IPS-15b (cell line): Measurements from ENCODE around the gene TRIM65.

Experiments used
- H3K27me3 ChIP-seq: one replicate; pipeline ENCODE4 v1.6.1; 2013; ENCODE audit warnings: low read length; ENCODE audit not compliant: control insufficient read depth, insufficient read depth
- H3K36me3 ChIP-seq: one replicate; pipeline ENCODE4 v1.6.1; 2013; ENCODE audit warnings: low read length; ENCODE audit not compliant: control insufficient read depth, insufficient read depth
- H3K4me1 ChIP-seq: one replicate; pipeline ENCODE4 v1.6.1; 2013; ENCODE audit warnings: mild to moderate bottlenecking, low read length; ENCODE audit not compliant: control insufficient read depth, insufficient read depth
- H3K4me3 ChIP-seq: one replicate; pipeline ENCODE4 v1.5.1; 2013; ENCODE audit warnings: low read depth, low read length
- H3K9ac ChIP-seq: one replicate; pipeline ENCODE4 v1.6.1; 2013; ENCODE audit warnings: low read depth, mild to moderate bottlenecking, low read length
- H3K9me3 ChIP-seq: one replicate; pipeline ENCODE4 v1.6.1; 2013; ENCODE audit warnings: mild to moderate bottlenecking, low read length; ENCODE audit not compliant: control insufficient read depth, insufficient read depth

The TRIM65 gene

GRCh38 chr17:75900691-75901533 lies 4.2 kb upstream of the TRIM65 start:
- no peak overlapping the region for H3K9ac ChIP-seq
- no peak overlapping the region for H3K4me3 ChIP-seq
- peaks cover 2% of the 10 kb centered on the region for H3K4me1 ChIP-seq
- H3K27me3 ChIP-seq, result no peaks in the 10 kb centered on the region
- H3K36me3 ChIP-seq, result peaks cover 40% of the 10 kb centered on the region
- H3K9me3 ChIP-seq, result no peaks in the 10 kb centered on the region

- Histone ChIP-seq H3K9ac (no peak overlapping the region), H3K4me1 (peaks cover 5% of the 10 kb centered on the region), H3K4me3 (no peak overlapping the region), H3K36me3 (peaks cover 40% of the 10 kb centered on the region), H3K27me3 (no peaks in the 10 kb centered on the region), H3K9me3 (no peaks in the 10 kb centered on the region)
These were observed 3.2 kb upstream of the TRIM65 start for GRCh38 chr17:75899767-75900468.

GRCh38 chr17:75899353-75899752 lies 2.6 kb upstream of the TRIM65 start:
- Histone ChIP-seq H3K9ac (no peak overlapping the region), H3K36me3 (peaks cover 40% of the 10 kb centered on the region)

GRCh38 chr17:75898791-75899190 lies 2.0 kb upstream of the TRIM65 start:
- H3K9ac ChIP-seq, result no peak overlapping the region
- no peak overlapping the region for H3K4me3 ChIP-seq
- peaks cover 11% of the 10 kb centered on the region for H3K4me1 ChIP-seq
- peaks cover 40% of the 10 kb centered on the region for H3K36me3 ChIP-seq
- H3K27me3 ChIP-seq, result no peaks in the 10 kb centered on the region
- H3K9me3 ChIP-seq, result no peaks in the 10 kb centered on the region

More at GRCh38 chr17:75899353-75899752, 2.6 kb upstream of the TRIM65 start:
- no peaks in the 10 kb centered on the region for H3K9me3 ChIP-seq
- H3K27me3 ChIP-seq, result no peaks in the 10 kb centered on the region
- H3K4me3 ChIP-seq, result no peak overlapping the region
- peaks cover 9% of the 10 kb centered on the region for H3K4me1 ChIP-seq

GRCh38 chr17:75898065-75898464 lies 1.3 kb upstream of the TRIM65 start:
- no peak overlapping the region for H3K9ac ChIP-seq
- no peak overlapping the region for H3K4me3 ChIP-seq
- H3K27me3 ChIP-seq, result no peaks in the 10 kb centered on the region
- H3K9me3 ChIP-seq, result no peaks in the 10 kb centered on the region
- H3K4me1 ChIP-seq, result peaks cover 11% of the 10 kb centered on the region
- H3K36me3 ChIP-seq, result peaks cover 38% of the 10 kb centered on the region

GRCh38 chr17:75897160-75898019 lies 639 bp upstream of the TRIM65 start:
- H3K4me1 ChIP-seq, result peaks cover 11% of the 10 kb centered on the region
- peak overlapping the region; percentile 41 for H3K4me3 ChIP-seq
- H3K9me3 ChIP-seq, result no peaks in the 10 kb centered on the region
- peaks cover 36% of the 10 kb centered on the region for H3K36me3 ChIP-seq
- H3K27me3 ChIP-seq, result no peaks in the 10 kb centered on the region
- H3K9ac ChIP-seq, result peak overlapping the region; percentile 60

- H3K4me3 ChIP-seq, result peak overlapping the region; percentile 79
- no peaks in the 10 kb centered on the region for H3K27me3 ChIP-seq
- no peaks in the 10 kb centered on the region for H3K9me3 ChIP-seq
- H3K4me1 ChIP-seq, result peaks cover 11% of the 10 kb centered on the region
- H3K9ac ChIP-seq, result peak overlapping the region; percentile 65
- peaks cover 36% of the 10 kb centered on the region for H3K36me3 ChIP-seq
These were observed 1.2 kb downstream of the TRIM65 start for GRCh38 chr17:75895370-75896155.

- Histone ChIP-seq H3K27me3 (no peaks in the 10 kb centered on the region), H3K4me1 (peaks cover 11% of the 10 kb centered on the region), H3K36me3 (peaks cover 27% of the 10 kb centered on the region), H3K4me3 (no peak overlapping the region), H3K9me3 (no peaks in the 10 kb centered on the region), H3K9ac (no peak overlapping the region)
These were observed 2.6 kb downstream of the TRIM65 start for GRCh38 chr17:75894049-75894733.

GRCh38 chr17:75893305-75894048 lies 3.3 kb downstream of the TRIM65 start:
- no peak overlapping the region for H3K9ac ChIP-seq

GRCh38 chr17:75892556-75893224 lies 4.1 kb downstream of the TRIM65 start:
- Histone ChIP-seq H3K4me3 (no peak overlapping the region), H3K27me3 (no peaks in the 10 kb centered on the region), H3K9ac (no peak overlapping the region), H3K4me1 (peaks cover 11% of the 10 kb centered on the region), H3K36me3 (peaks cover 19% of the 10 kb centered on the region), H3K9me3 (no peaks in the 10 kb centered on the region)

More at GRCh38 chr17:75893305-75894048, 3.3 kb downstream of the TRIM65 start:
- H3K36me3 ChIP-seq, result peaks cover 20% of the 10 kb centered on the region
- no peaks in the 10 kb centered on the region for H3K9me3 ChIP-seq
- peaks cover 11% of the 10 kb centered on the region for H3K4me1 ChIP-seq
- H3K4me3 ChIP-seq, result no peak overlapping the region
- H3K27me3 ChIP-seq, result no peaks in the 10 kb centered on the region
